GM18505 (cell line): ENCODE data around the gene TNFRSF18.

Source experiments
- ATAC-seq: cut with Tn5 transposase; IDR thresholded peaks from one replicate; pipeline ENCODE4 v1.9.1; 2021; ENCODE audit not compliant: unreplicated experiment
- POLR2A ChIP-seq: IDR thresholded peaks from 4 replicates; pipeline ENCODE4 v1.6.1; 2011; ENCODE audit warnings: borderline replicate concordance; ENCODE audit not compliant: insufficient read depth, insufficient read length; ENCODE audit errors: extremely low read depth

TNFRSF18 gene

GRCh38 chr1:1245178-1245816, 38.9 kb upstream of the TNFRSF18 start:
- TF ChIP-seq POLR2A: no peak
- ATAC-seq: no peak

- ATAC-seq: no peak
- TF ChIP-seq POLR2A: no peak
Observed at GRCh38 chr1:1244192-1244811, 37.9 kb upstream of the TNFRSF18 start.

- no peak for ATAC-seq
- no peak for TF ChIP-seq POLR2A
Observed at GRCh38 chr1:1243807-1244191, 37.4 kb upstream of the TNFRSF18 start.

GRCh38 chr1:1243266-1243660, 36.9 kb upstream of the TNFRSF18 start:
- TF ChIP-seq POLR2A: no peak
- ATAC-seq: no peak

- no peak for ATAC-seq
- no peak for TF ChIP-seq POLR2A
Observed at GRCh38 chr1:1242461-1243265, 36.3 kb upstream of the TNFRSF18 start.

GRCh38 chr1:1241588-1242219, 35.3 kb upstream of the TNFRSF18 start:
- no peak for TF ChIP-seq POLR2A
- no peak for ATAC-seq

GRCh38 chr1:1240822-1241587, 34.6 kb upstream of the TNFRSF18 start:
- ATAC-seq: no peak
- no peak for TF ChIP-seq POLR2A

GRCh38 chr1:1240348-1240732, 33.9 kb upstream of the TNFRSF18 start:
- no peak for TF ChIP-seq POLR2A
- ATAC-seq: no peak

GRCh38 chr1:1239614-1240347, 33.4 kb upstream of the TNFRSF18 start:
- TF ChIP-seq POLR2A: no peak
- ATAC-seq: no peak

GRCh38 chr1:1239227-1239613, 32.8 kb upstream of the TNFRSF18 start:
- no peak for TF ChIP-seq POLR2A
- ATAC-seq: no peak

- ATAC-seq: no peak
Observed at GRCh38 chr1:1238702-1239178, 32.3 kb upstream of the TNFRSF18 start.

More at GRCh38 chr1:1238702-1239178, 32.3 kb upstream of the TNFRSF18 start:
- no peak for TF ChIP-seq POLR2A
